ENCODE results near the gene NCK2.

The NCK2 gene

DNA sequence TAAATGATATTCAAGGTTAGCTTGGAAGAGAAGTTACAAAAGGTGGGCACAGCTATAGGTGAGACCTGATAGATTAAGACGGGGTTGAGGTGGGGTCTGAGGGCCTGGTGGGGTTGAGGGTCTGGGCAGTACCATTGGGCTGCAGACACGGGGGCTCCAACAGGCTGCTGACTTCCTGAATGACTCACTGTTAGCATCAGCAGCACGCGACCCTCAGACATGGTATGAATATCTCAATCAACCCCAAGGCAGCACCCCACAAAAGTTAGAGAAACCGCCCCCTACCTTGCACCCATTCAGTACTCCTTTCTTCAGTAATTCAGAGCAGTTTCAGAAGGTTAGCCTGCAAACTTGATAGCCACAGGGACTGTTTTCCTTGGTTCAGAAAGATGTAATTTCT is 10.8 kb upstream of the NCK2 start:
- H3K4me3 ChIP-seq: no peak overlapping the region
- H3K27ac ChIP-seq: no peak overlapping the region

DNA sequence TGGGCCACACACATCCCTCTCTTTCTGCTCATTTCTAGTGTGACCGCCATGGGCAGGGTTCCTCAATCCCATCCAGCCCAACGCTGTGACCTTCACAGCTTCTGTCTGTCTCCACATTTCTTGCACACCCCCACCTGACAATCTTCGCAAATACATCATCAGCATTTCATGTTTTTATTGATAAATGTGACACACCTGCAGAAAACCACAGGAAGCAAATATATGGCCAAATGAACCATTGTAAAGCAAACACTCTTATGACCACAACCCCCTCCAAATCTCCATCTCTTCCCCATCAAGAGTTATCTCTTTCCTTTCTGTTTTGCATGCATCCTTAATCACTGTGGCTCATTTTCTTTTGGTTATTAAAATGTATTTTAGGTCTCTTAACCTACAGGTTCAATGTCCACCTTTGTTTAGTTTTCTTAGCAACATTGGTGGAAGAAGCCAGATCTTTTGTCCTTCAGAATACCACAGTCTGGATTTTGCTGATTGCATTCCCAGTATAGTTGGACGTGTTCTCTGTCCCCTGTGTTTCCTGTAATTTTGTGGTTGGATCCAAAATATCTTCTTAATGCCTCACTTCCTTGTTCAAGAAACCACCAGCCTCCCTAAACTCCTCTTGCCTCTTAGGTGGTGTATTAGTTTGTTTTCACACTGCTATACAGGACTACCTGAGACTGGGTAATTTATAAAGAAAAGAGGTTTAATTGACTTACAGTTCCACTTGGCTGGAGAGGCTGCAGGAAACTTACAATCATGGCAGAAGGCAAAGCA is 9.8 kb upstream of the NCK2 start:
- Histone ChIP-seq H3K4me3 (no peak overlapping the region), H3K27ac (no peak overlapping the region)

DNA sequence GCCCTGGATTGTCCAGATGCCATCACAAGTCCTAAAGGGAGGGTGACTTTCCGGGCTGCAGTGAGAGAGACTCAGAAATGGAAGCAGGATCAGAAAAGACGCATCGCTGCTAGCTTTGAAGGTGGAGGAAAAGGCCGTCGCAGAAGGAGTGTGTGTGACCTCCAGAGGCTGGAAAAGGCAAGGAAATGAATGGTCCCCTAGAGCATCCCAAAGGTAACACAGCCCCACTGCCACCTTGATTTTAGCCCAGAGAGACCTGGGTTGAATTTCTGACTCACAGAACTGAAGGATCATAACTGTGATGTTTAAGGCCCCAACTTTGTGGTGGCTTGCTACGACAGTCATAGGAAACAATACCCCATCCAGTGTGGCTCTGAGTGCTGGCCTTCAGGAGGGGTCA is 8.6 kb upstream of the NCK2 start:
- Histone ChIP-seq H3K4me3 (no peak overlapping the region), H3K27ac (no peak overlapping the region)

DNA sequence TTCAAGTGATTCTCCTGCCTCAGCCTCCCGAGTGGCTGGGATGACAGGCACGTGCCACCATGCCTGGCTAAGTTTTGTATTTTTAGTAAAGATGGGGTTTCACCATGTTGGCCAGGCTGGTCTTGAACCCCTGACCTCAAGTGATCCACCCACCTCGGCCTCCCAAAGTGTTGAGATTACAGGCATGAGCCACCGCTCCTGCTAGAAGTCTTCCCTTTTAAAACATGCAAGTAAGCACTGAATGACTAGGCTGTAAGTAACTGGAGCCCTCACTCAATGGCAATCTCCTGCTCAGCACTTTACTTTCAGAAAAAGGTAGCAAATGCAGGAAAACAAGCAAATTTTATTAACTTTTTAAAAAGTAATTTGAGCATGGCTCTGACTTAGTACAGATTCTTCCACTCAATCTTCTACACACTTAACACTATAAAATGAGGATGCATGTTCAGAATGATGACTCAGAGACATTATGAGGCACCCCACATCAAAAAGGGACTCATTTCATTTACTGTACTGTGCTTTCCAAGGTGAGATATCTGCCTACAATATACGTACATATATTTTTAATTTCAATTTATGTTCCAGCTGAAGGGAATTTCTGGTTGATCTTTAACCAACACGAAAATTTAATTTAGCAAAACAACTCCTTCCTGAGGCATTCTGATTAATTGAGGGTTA is 6.6 kb upstream of the NCK2 start:
- H3K4me3 ChIP-seq: no peak overlapping the region

GRCh38 chr2:105738658-105739241 is 6.0 kb upstream of the NCK2 start:
- Histone ChIP-seq H3K4me3 (no peak overlapping the region), H3K27ac (peak overlapping the region in 10 of 21 experiments; percentile 37 to 88 (median 60))

More for the DNA sequence above, 6.6 kb upstream of the NCK2 start:
- peak overlapping the region in 9 of 21 experiments; percentile 8 to 88 (median 62) for H3K27ac ChIP-seq

DNA sequence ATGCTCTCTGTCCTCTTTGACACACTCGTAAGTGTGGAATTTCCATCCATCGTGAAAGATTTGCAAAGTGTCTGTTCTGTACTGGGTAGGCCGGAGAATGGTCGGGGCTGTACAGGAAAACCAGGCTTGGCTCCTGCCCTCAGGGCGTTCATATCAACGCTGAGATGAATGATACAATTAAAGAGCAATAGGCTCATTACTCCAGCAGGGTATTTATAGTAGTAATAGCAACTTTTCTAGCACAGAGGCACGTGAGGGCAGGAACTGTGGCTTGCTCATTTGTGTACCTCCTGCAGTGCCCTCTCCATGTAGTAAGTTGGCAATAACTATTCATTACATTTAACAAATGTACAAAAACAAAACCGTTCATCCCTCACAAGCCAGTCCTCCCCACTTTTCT is 5.3 kb upstream of the NCK2 start:
- Histone ChIP-seq H3K4me3 (no peak overlapping the region), H3K27ac (peak overlapping the region in 10 of 21 experiments; percentile 2 to 88 (median 60))

DNA sequence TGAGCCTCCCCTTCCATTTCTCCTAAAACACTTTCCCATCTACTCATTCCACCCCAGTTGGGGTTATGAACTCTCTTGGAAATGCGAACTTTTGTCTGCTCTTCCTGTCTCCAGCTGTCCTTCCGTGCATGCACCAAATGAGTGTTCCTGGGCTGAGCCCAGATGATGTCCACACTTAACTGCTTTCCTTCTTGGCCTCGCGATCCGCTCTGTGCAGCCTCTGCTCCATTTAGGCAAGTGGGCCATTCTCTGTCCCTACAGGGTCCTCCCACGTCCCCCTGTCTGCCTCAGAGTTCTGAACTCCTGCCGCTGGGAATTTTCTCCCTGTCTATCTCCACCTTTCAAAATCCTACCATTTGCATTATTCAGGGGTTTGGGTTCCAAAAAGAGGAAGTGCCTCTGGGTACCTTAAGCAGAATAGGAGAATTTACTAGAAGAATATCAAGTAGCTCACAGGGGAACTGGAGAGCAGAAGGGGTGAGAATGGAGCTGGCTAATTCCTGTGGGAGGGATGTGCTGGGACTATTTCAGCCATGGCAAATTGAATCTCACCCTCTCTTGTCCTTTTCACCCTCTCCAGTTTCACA is 4.7 kb upstream of the NCK2 start:
- Histone ChIP-seq H3K4me3 (no peak overlapping the region), H3K27ac (peak overlapping the region in 9 of 21 experiments; percentile 13 to 88 (median 62))

GRCh38 chr2:105741174-105741573 is 3.5 kb upstream of the NCK2 start:
- Histone ChIP-seq H3K4me3 (no peak overlapping the region), H3K27ac (peak overlapping the region in 1 of 21 experiments; percentile 88)

DNA sequence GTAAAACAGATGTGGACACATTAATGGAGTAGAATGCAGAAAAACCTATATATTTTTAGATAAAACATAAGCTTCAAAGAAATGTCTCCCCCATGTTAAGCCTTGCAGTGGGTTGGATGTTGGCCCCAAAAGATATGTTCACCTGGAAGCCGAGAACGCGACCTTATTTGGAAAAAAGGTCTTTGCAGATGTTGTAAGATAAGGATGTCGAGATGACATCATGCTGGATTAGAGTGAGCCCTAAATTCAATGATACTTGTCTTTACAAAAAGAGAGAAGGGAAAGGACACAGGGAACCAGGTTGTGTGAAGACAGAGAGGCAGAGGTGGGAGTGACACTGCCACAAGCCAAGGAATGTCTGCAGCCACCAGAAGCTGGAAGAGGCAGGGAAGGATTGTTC is 3.1 kb upstream of the NCK2 start:
- Histone ChIP-seq H3K4me3 (no peak overlapping the region), H3K27ac (no peak overlapping the region)

DNA sequence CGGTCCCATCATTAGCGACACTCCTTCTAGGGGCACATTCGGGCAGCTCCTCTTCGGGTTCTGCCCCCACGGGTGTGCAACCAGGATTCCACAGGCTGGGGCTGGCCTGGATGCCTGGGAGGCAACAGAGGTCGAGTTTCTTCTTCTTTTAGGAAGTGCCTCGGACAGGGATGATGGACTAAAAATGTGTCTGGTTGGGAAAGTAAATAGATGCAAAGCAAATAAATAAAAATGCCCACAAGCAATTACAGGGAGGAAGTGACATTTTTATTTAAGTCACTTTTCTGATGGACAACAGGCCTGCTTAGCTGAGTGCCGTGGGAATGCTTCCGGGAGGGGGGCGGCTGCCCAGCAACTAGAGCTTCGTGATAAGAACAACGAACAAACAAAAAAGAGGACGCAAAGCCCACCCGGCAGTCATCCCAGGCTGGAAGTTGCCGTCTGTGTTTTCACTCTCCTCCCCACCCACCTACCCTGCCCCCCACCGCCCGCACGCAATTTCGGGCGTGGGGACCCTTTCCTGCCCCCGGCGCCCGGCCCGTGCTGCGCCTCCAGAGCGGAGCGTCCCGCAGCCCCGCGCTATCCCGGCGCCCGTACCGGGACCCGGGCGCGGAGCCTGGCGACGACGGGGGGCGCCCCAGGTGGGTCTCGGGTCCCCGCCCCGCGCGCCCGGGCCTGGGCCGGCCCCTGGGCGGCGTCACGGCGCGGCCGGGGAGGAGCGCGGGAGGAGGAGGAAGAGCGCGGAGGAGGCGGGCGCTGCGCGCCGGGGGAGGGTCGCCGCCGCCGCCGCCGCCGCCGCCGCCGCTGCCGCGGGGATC is 412 bp upstream of the NCK2 start:
- peak overlapping the region; percentile 53 to 94 (median 89) for H3K27ac ChIP-seq
- peak overlapping the region; percentile 56 to 98 (median 62) for H3K4me3 ChIP-seq

DNA sequence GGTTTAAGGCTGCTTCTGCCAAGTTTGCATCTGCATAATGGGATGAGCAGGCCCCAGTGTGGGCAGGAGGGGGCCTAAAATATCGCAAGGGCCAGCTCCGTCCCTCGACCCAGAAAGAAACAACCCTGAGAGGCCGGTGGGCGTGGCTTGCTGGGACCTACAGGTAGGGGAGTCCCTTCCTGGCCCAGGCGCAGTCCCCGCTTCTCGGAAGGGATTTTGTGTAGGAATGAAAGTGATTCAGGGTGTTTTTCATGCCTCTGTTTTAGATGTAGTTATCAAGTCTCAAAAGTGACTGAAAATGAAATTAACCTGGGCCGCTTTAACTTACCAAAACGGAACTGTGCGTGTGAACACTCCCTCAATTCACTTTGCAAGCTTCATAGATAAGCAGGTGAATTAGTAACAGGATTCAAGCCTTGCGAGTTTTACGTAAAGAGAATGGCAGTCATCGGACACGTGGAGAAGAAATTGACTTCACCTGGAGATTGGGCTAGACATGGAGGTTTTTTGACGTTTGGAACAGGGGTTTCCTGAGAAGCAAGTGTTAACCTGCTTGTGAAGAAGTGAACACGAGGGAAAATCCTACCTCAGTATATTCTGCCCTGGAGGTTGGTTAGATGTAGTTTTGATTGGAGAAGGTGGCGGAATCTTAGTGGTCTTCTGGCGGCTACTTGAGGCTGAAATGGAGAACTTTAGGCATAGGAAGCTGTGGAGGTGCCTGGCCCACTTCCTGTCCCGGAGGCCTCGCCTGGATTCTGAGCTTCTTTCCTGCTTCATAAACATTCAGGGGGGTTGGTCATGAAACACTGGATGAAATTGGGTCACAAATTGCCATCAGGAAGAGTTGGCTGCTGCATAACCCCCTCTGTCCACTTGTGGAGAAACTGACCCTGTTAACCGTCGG is 1.7 kb downstream of the NCK2 start:
- H3K27ac ChIP-seq: peak overlapping the region in 20 of 21 experiments; percentile 2 to 98 (median 94)
- peak overlapping the region; percentile 61 to 98 (median 85) for H3K4me3 ChIP-seq

GRCh38 chr2:105747254-105747894 is 2.7 kb downstream of the NCK2 start:
- peak overlapping the region in 15 of 21 experiments; percentile 7 to 98 (median 94) for H3K27ac ChIP-seq

GRCh38 chr2:105747991-105748390 is 3.3 kb downstream of the NCK2 start:
- Histone ChIP-seq H3K4me3 (no peak overlapping the region), H3K27ac (peak overlapping the region in 13 of 21 experiments; percentile 8 to 98 (median 94))

More at GRCh38 chr2:105747254-105747894, 2.7 kb downstream of the NCK2 start:
- peak overlapping the region in 5 of 7 experiments; percentile 61 to 98 (median 85) for H3K4me3 ChIP-seq

DNA sequence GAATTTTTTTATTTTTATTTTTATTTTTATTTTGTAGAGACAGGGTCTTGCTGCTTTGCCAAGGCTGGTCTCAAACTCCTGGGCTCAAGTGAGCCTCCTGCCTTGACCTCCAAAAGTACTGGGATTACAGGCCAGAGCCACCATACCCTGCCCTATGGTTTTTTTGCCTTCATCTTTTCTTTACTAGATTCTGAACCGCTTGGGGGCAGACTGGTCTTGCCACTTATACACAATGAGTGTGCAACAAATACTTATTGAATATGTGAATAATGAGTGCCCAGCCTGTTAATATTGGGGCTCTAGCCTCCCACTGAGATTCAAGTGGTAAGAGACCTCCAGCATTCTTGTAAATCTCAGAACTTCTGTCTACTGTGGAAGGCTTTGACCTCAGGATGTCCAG is 3.9 kb downstream of the NCK2 start:
- Histone ChIP-seq H3K4me3 (no peak overlapping the region), H3K27ac (peak overlapping the region in 10 of 21 experiments; percentile 8 to 98 (median 95))

- peak overlapping the region in 9 of 21 experiments; percentile 5 to 98 (median 52) for H3K27ac ChIP-seq
- H3K4me3 ChIP-seq: no peak overlapping the region
Measured at GRCh38 chr2:105749583-105750400, 5.1 kb downstream of the NCK2 start.

DNA sequence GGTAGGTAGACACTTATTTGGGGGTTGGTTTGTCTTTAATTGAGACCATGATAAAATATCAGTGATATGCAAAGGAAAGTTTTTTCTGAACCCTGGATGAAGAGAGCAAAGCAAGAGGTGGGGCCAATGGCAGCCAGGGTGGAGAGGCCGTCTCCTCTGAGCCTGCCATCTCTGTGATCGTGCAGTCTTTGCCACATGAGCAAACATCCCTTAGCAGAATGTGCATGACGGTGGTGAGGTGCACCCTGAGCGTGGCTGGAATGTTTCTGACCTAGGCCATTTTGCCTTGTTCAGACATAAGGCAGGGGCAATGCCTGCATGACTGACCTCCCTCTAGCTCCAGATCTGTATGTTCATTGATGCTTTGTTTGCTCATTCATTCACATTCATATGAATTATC is 6.0 kb downstream of the NCK2 start:
- H3K4me3 ChIP-seq: no peak overlapping the region
- H3K27ac ChIP-seq: peak overlapping the region in 6 of 21 experiments; percentile 9 to 97 (median 58)

DNA sequence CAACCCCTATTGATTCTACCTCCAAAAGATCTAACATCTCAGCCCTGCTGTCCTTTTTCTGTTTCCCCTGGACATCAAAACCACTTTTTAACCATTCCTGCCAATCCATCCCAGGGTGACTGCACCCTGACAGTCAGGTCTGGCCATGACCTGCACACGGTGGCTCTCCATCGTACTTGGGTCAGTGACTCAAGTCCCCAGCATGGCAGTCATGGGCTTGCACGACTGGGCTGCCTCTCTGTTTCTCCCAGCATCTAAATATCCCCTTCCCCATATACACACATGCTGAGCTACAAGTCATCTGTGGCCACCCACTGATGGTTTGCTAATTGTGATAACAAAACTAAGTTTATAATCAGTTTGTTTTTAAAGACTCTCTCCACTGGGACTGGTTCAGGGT is 6.6 kb downstream of the NCK2 start:
- H3K27ac ChIP-seq: peak overlapping the region in 2 of 21 experiments; percentile 1 to 97
- no peak overlapping the region for H3K4me3 ChIP-seq

Measured in skin epidermis (tissue), 12 donors.